Activated naive CD8-positive, alpha-beta T cell treated with anti-CD3 and anti-CD28 coated beads for 36 hours (primary cell): ENCODE measurements around the gene FGFR2. TPM values are rescaled to one million over a fixed set of nuclear protein-coding genes. Genes with fewer than 3 reads are reported as not detected.

Source experiments
- DNase-seq: peaks from one replicate; pipeline ENCODE4 v3.0.0; 2021
- H3K27ac Mint-ChIP-seq: one replicate; pipeline ENCODE4 v1.8.0; 2022; ENCODE audit warnings: mild to moderate bottlenecking, moderate library complexity, mixed read lengths
- H3K27me3 Mint-ChIP-seq: one replicate; pipeline ENCODE4 v1.8.0; 2022; ENCODE audit warnings: mild to moderate bottlenecking, mixed read lengths
- H3K36me3 Mint-ChIP-seq: one replicate; pipeline ENCODE4 v1.8.0; 2021; ENCODE audit warnings: mild to moderate bottlenecking, mixed read lengths
- H3K4me1 Mint-ChIP-seq: one replicate; pipeline ENCODE4 v1.8.0; 2021; ENCODE audit warnings: mixed read lengths
- H3K4me3 Mint-ChIP-seq: one replicate; pipeline ENCODE4 v1.8.0; 2022; ENCODE audit warnings: mild to moderate bottlenecking, moderate library complexity, mixed read lengths
- H3K9me3 Mint-ChIP-seq: one replicate; pipeline ENCODE4 v1.8.0; 2022; ENCODE audit warnings: mixed read lengths
- total RNA-seq, 2 experiments: library from RNA; stranded (reverse); gene quantifications; one replicate each; pipeline ENCODE4 v1.2.3, GENCODE V29; 2021

FGFR2 gene
- total RNA-seq, 2 experiments from 2014 or later, result not detected

DNA sequence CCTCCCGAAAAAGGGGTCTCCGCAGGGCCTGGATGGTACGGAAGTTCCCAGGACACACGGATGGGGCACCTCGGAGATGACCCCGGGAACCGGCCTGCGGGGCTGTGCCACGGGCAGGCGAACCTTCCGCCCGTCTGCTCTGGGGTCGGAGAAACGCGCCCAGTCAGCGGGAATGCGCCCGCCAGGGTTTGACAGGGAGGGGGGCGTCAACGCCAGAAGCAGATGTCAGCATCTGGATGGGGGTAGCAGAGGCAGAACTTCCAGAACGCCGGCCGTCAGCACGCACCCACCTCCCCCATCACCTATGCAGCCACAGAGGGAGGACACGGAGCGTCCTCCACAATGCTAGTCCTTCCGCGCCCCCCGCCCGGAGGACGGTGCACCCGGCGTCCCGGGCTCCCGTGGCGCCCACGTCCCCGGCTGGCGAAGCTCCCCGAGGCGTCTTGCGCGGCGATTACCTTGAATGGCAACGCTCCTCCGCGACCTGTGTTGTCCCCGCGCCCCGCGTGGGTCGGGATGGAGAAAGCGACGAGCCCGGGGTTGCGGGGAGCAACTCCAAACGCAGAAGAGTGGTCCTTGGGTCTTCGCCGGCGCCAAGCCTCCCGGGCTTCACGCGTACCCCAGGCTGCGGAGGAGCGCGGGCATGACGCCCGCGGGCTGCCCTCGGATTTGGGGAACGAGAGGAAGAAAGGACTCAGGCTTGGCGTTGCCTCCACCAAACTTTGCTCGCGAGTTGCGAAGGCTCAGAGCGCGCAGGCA, 561 bp downstream of the FGFR2 start:
- no peak for DNase-seq
- H3K36me3 Mint-ChIP-seq, result no peaks in the 10 kb centered on the region
- no peaks in the 10 kb centered on the region for H3K9me3 Mint-ChIP-seq
- H3K4me3 Mint-ChIP-seq, result no peak overlapping the region
- H3K27me3 Mint-ChIP-seq, result peaks cover 71% of the 10 kb centered on the region
- H3K4me1 Mint-ChIP-seq, result peaks cover 4% of the 10 kb centered on the region
- no peak overlapping the region for H3K27ac Mint-ChIP-seq

DNA sequence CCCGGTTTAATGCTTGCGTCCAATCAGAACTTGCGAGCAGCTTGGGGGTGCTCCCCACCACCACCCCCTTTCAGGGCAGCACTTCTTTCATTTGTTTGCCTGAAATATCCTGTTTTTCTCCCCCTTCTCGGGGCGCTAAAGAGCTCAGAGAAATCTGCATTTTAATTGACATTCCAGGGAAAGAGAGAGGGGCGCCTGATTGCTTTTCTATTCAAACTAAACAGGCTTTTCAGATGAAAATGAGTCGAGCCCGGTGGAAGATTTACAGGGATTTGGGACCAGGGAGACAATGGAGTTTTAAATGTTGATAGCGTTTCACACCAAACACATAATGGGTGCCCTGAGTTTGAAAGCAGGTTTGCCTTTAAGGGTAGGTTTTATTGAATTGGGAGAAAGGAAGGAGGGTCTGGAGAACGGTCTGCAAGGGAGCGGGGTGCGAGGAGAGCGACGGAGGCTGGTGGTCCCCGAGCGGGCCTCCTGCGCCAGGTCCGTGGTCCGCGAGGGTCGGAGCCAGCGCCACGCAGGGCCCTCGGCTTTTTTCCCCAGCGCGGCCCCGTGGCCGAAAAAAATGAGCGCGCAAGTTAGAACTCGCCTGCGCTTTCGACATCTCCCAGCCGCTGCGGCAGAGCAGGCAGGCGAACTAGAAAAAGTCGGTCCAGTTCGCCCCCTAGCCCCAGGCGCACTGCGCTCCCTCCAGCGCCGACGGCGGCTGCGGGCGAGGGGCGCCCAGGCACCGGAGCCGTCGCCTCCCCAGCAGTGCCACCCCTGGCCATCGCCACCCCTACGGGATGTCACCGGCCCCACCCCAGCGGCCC, 1.3 kb downstream of the FGFR2 start:
- DNase-seq, result no peak
- Mint-ChIP-seq H3K27ac (no peak overlapping the region), H3K9me3 (no peaks in the 10 kb centered on the region), H3K4me3 (no peak overlapping the region), H3K36me3 (no peaks in the 10 kb centered on the region), H3K27me3 (peaks cover 67% of the 10 kb centered on the region), H3K4me1 (peaks cover 4% of the 10 kb centered on the region)

DNA sequence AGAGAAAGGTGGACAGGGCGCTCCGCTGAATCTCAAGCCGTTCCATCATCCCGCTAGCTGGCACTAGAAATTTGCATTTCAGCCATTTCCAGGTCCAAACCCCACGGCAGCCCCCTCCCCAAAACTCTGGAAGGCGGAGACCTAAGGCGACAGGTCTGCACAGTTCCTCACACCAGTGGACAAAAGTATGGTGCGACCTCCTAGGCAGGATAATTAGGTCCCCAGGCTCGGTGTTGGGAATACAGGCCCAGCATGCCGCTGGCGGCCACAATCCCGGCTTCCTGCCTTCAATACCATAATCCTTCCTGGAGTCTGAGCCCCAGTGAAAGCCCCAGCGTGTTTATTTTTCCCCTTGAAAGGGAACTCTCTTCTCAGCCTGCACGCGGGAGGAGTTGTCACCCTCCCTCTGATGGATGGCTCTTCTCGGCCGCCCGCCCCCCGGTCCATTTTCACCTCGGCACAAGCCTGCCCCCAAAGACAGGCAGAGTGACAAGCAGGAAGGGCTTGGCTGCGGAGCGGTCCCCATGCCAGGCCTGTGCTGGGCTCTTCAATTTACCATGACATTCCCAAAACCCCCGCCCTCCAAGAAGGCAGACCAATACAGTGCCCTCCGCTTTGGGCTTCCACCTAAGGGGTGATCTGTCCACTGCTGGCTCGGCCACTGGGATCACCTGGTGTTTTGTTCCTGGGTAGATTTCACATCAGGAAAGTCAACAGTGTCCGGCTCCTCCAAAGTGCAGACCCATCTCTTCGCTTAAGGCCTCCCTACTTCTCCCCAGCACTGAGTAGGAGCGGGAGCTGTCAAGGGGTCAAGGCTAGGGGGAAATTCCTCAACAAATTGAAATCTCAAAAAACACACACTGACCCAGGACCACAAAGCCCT, 2.2 kb downstream of the FGFR2 start:
- Mint-ChIP-seq H3K4me1 (peaks cover 4% of the 10 kb centered on the region), H3K36me3 (no peaks in the 10 kb centered on the region), H3K27me3 (peaks cover 61% of the 10 kb centered on the region), H3K27ac (no peak overlapping the region), H3K9me3 (no peaks in the 10 kb centered on the region), H3K4me3 (no peak overlapping the region)
- DNase-seq, result no peak

DNA sequence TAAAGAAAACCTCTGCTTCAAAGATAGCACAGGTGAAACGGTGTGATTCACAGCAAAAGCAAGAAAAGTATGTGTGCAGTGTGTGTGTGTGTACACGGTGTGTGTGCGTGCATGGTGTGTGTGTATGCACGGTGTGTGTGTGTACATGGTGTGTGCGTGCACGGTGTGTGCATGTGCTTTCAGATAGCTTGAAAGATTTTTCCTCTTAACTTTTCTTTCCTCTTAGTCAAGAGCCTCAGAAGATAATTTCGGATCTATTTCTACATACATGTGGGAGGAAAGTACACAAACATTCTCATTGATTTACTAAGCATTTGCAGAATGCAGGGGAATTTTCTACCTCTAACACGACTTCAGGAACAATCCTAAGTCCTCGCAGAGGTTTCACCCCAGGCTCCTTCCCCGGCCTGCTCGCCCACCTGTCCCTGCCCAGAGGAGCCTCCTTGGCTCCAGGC, 2.9 kb downstream of the FGFR2 start:
- H3K27ac Mint-ChIP-seq, result no peak overlapping the region
- H3K9me3 Mint-ChIP-seq, result no peaks in the 10 kb centered on the region
- H3K4me3 Mint-ChIP-seq, result no peak overlapping the region
- no peaks in the 10 kb centered on the region for H3K36me3 Mint-ChIP-seq
- peaks cover 4% of the 10 kb centered on the region for H3K4me1 Mint-ChIP-seq
- peaks cover 55% of the 10 kb centered on the region for H3K27me3 Mint-ChIP-seq
- DNase-seq, result no peak

DNA sequence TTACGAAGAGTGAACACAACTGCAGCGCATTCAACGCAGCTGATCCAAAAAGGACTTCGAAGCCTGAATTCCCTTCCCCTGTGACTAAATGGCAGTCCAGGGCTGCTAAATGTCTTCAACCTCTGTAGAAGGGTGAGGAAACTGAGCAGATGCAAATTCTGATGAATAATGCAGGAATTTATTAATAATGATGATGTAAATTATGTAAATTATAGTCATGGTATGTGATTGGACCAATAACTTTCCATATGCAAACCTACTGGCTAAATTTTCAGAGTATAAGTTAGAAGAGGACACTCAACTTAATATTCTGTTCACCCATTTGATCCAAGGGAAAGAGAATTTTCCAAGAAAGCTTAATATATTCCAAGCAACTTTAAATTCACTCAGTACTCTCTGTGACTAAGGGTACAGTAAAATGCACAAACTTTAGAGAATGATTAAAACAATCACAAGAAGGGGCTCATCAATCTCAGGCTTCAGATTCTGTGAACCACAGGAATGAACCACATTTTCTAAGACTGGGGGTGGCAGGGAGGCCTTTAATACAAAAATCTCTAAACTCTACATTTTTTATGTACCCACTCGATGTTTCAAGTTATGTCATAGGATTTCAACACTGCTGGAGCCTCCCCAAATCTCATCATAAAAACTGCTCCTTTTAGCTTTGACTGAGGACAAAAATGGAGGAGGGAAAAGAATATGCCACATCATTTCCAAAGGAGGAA, 3.5 kb downstream of the FGFR2 start:
- Mint-ChIP-seq H3K36me3 (no peaks in the 10 kb centered on the region), H3K4me1 (peaks cover 4% of the 10 kb centered on the region), H3K4me3 (no peak overlapping the region), H3K27ac (no peak overlapping the region), H3K9me3 (no peaks in the 10 kb centered on the region), H3K27me3 (peaks cover 49% of the 10 kb centered on the region)
- no peak for DNase-seq

DNA sequence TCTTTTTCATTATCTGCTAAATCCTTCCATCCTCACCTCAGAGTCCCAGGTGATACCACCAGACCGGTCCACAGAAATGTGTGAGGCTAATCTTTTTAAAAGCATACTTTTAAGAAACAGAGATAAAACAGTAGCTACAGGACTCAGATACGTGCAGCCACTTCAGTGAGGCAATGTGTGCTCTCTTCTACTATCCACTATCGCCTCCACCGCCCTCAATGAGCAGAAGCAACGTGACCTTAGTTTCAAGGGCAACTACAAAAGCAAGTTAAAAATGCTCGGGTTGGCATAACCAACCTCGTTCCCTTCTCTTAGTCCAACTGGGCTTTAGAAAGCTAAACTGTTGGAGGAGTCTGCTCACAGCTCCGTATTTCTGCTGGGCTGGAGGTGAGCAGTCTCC, 4.2 kb downstream of the FGFR2 start:
- Mint-ChIP-seq H3K27ac (no peak overlapping the region), H3K36me3 (no peaks in the 10 kb centered on the region), H3K4me3 (no peak overlapping the region), H3K9me3 (no peaks in the 10 kb centered on the region), H3K4me1 (peaks cover 4% of the 10 kb centered on the region), H3K27me3 (peaks cover 42% of the 10 kb centered on the region)
- no peak for DNase-seq

DNA sequence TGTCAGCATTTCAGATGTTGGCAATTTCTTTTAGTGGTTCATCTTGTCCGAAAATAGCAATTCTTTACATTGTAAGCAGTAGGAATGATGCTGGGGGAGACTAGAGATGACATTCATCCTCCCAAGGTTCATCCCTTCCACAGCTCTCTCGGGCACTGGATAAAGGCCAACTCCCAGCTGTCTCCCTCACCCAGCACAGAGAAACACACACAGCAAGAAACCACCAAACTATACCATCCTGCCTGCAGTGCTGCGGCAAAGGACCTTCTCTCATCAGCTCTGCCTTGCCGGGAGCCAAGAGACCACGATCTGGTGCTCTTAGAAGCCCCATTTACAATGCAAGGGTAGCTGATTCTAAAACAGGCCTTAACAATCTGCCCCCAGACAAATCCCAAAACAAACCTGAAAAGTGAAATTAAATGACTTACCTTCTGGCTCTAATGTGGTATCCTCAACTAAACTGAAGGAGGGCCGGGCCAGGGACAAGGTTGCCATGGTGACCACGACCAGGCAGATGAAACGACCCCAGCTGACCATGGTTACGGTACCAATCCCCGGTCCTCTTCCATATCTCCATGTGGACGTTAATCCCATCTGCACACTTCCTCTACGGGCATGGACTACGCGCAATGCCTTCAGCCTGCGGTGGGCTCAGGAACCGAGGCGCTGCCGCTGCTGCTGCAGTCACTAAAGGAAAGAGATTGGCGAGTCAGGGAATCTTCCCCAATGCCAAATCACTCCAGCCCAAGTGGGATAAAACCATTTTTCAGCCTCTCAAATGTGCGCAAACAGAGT, 4.8 kb downstream of the FGFR2 start:
- H3K27ac Mint-ChIP-seq, result no peak overlapping the region
- no peaks in the 10 kb centered on the region for H3K36me3 Mint-ChIP-seq
- no peak overlapping the region for H3K4me3 Mint-ChIP-seq
- DNase-seq, result no peak
- no peaks in the 10 kb centered on the region for H3K9me3 Mint-ChIP-seq
- H3K4me1 Mint-ChIP-seq, result peaks cover 2% of the 10 kb centered on the region
- peaks cover 37% of the 10 kb centered on the region for H3K27me3 Mint-ChIP-seq

DNA sequence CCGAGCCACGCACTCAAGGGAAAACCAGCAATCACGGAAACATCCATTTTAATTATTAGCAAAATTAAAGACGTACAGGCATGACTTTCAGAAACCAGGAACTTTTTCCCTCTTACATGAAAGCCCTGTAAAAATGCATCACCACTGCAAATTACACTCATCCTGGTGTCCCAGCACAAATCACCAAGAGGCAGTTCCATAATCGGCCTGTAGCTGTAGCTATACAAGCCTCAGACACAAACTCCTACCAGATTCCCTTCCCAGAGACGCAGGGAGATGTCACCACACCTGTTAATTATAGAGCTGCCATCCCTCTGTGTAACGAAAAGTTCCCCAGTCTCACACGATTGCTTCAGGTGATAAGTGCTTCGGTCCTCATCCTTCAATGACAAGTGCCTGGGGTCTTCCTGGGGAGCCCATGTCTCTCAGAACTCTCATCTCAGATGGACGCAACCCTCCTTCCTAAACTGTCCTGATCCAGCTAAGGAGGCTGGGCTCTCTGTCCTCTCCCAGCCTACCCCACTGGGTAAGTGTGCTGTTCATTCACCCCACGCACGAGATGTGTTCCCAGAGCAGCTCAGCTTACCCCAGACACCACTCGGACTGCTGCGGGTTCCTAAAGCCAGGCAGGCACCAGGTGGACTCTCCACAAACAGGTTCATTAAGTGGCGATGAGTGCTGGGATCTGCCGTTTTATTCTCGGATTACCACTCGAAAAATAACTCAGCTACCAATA, 5.9 kb downstream of the FGFR2 start:
- H3K36me3 Mint-ChIP-seq, result no peaks in the 10 kb centered on the region
- no peaks in the 10 kb centered on the region for H3K9me3 Mint-ChIP-seq
- no peak overlapping the region for H3K27ac Mint-ChIP-seq
- peaks cover 31% of the 10 kb centered on the region for H3K27me3 Mint-ChIP-seq
- no peak for DNase-seq
- peaks cover 2% of the 10 kb centered on the region for H3K4me1 Mint-ChIP-seq
- no peak overlapping the region for H3K4me3 Mint-ChIP-seq

DNA sequence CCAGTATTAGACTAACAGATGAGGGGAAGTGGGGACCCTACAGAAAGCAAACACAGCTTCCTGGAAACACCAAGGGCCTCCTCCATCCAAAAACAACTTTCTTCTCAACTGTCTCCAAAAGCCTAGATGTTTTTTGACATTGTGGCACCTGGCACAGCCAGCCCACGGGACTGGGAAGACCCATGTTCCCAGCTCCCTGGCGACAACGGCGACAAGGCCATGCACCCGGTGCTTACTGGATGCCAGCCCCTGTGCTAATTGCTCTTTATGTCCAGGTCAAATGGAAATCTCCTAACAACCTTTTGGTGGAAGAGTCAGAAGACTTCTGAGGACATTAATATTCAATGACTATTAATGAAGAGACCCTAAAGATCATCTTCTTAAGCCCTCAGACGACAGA, 7.1 kb downstream of the FGFR2 start:
- H3K4me1 Mint-ChIP-seq, result no peaks in the 10 kb centered on the region
- DNase-seq, result no peak
- no peak overlapping the region for H3K27ac Mint-ChIP-seq
- H3K27me3 Mint-ChIP-seq, result peaks cover 31% of the 10 kb centered on the region
- H3K4me3 Mint-ChIP-seq, result no peak overlapping the region
- no peaks in the 10 kb centered on the region for H3K36me3 Mint-ChIP-seq
- H3K9me3 Mint-ChIP-seq, result peaks cover 2% of the 10 kb centered on the region

DNA sequence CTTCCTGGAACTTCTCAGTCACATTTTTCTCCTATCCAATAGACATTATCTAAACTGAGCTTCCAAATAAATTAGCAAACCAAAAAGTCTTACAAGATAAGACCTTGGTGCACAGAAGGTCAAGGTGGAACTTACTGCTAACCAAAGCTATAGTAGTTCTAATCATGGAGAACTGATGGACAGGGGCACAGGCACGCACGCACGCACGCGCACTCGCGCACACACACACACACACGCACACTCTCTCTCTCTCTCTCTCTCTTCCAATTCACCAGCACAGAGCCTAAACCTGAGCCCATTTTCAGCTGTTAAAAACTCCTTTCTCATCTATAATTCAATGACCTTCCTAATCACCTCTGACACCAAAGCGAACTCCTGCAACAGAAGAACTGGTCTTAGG, 7.5 kb downstream of the FGFR2 start:
- Mint-ChIP-seq H3K9me3 (peaks cover 2% of the 10 kb centered on the region), H3K27me3 (peaks cover 27% of the 10 kb centered on the region), H3K4me1 (no peaks in the 10 kb centered on the region), H3K36me3 (no peaks in the 10 kb centered on the region), H3K27ac (no peak overlapping the region), H3K4me3 (no peak overlapping the region)
- DNase-seq, result no peak

DNA sequence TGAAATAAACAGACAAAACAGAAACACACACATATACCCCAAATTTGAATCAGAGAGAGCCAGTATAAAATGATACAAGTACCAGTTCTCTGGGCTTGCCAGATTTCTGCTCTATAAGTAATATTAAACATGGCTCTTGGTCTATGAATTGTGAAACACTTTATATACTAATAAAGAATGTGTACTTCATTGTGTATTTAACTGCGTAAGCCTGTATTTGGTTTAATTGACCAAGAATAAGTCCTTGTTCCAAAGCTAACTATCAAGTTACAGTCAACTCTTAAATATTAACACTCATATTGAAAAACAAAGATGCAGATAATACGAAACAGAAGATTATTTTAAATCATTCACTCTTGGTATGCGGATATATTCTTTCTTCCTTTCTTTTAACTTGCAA, 8.7 kb downstream of the FGFR2 start:
- Mint-ChIP-seq H3K9me3 (peaks cover 2% of the 10 kb centered on the region), H3K27ac (no peak overlapping the region), H3K4me3 (no peak overlapping the region)

DNA sequence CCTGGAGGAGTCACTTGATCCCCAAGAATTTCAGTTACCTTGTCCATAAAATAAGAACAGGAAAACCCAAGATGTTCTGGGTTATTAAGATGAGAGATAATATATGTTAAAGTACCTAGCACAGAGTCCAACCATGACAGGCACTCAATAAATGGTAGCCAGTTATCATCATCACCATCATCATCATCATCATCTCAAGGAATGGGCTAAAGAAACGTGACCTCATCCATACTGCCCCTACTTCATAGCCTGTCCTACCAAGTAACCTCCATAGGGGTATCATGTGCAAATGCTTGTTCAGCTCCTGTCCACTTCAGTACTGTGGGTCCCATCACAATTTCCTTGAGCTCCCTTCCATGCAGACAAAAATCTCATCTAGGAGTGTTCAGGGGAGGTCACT, 14.4 kb downstream of the FGFR2 start:
- no peak overlapping the region for H3K27ac Mint-ChIP-seq
- peaks cover 9% of the 10 kb centered on the region for H3K27me3 Mint-ChIP-seq
- H3K4me3 Mint-ChIP-seq, result no peak overlapping the region
- H3K9me3 Mint-ChIP-seq, result peaks cover 2% of the 10 kb centered on the region
- no peak for DNase-seq
- H3K36me3 Mint-ChIP-seq, result no peaks in the 10 kb centered on the region
- H3K4me1 Mint-ChIP-seq, result no peaks in the 10 kb centered on the region

More for the DNA sequence above, 8.7 kb downstream of the FGFR2 start:
- H3K27me3 Mint-ChIP-seq, result peaks cover 17% of the 10 kb centered on the region
- no peaks in the 10 kb centered on the region for H3K36me3 Mint-ChIP-seq
- DNase-seq, result no peak
- no peaks in the 10 kb centered on the region for H3K4me1 Mint-ChIP-seq

DNA sequence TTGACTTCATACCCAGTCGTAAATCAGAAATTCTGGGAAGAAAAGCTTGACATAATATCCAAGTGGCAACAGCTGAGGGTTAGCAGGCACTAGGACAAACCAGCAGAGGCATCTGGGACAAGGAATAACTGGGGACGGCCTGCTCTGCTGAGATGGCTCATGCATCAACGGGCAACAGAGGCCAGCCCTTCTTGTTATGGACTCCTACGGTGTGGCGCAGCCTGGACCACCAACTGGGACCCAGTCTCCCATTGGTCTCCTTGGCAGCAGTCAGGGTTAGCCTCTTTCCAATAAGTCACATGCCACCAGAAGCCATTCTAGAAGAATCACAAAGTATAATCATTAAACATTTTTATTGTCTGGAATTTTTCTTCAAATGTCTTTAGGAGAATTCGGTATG, 15.0 kb downstream of the FGFR2 start:
- Mint-ChIP-seq H3K27ac (no peak overlapping the region), H3K27me3 (peaks cover 9% of the 10 kb centered on the region), H3K4me1 (no peaks in the 10 kb centered on the region), H3K36me3 (no peaks in the 10 kb centered on the region), H3K9me3 (peaks cover 2% of the 10 kb centered on the region), H3K4me3 (no peak overlapping the region)
- DNase-seq, result no peak
